GM21367 (cell line): ENCODE measurements around the gene PRKAR1A.

Experiments used
- ATAC-seq: cut with Tn5 transposase; IDR thresholded peaks from one replicate; pipeline ENCODE4 v1.9.1; 2021; ENCODE audit not compliant: unreplicated experiment

Gene PRKAR1A

DNA sequence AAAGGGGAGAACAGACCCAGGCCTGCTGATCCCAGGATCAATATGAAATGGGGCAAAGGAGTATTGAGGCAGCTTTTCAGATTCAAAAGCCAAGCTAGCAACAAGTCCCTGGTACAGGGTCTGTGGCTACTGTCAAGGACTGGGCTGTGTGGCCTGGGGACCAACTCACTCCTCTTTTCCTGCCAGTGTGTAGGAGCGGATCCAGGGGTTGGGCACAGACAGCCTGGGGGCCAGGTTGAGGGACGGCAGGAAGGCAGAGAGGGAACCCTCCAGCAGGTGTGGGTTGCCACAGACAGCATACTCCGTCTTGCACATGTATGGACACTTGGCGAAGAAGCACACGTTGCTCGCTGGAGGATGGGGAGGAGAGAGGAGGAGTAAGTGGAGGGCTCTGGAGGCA lies 29.6 kb downstream of the PRKAR1A start:
- no peak for ATAC-seq

DNA sequence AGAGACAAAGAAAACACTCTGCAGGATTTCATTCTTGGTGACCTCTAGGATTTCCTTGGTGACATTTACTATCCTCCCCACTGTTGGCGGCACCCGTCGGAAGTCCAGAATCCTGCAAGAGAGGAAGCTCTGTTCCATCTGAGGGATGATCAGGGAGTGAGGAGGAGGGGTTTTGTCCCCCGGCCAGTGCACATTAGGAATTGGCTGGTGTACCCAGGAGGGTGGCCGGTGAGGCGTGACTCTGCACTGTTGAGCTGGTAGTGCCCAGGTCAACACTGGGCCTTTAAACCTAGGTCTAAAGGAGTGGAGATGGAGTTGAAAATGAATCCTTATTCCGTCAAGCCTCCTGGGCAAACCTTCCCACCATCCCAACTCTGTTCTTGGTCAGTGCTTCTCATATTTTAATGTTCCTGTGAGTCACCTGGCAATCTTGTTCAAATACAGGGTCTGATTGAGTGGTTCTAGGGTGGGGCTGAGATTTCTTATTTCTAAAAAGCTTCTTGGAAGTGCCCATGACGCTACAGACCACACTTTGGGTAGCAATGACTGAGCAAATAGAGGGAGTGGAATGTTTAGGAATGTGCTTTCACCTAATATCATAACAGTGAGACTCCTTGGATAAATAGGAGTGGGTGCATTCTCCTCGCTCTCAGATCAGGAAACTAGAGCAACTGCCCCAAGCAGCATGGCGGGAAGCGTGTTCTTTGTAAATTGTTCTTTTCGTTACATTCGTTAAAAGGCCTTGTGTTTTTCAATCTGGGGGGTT lies 30.7 kb downstream of the PRKAR1A start:
- no peak for ATAC-seq

GRCh38 chr17:68544111-68544915 lies 32.1 kb downstream of the PRKAR1A start:
- ATAC-seq, result no peak

DNA sequence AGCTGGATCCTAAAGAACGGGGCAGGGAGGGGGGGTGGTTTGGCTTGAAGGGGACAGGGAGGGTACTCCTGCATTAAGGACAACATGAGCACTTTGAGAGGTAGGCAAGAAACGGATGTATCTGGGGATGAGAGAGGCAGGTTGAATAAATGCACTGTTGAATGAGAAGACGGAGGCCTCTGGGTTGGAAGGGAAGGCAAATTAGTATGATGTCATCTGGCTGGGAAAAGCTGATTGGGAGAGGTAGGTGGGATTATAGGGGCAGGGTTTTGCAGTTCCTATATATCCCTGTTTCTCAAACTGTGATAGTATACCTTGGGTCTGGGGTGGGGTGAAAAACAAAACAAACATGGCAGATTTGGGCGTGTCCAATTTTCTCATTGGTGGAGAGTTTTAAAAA lies 44.3 kb downstream of the PRKAR1A start:
- ATAC-seq, result no peak

DNA sequence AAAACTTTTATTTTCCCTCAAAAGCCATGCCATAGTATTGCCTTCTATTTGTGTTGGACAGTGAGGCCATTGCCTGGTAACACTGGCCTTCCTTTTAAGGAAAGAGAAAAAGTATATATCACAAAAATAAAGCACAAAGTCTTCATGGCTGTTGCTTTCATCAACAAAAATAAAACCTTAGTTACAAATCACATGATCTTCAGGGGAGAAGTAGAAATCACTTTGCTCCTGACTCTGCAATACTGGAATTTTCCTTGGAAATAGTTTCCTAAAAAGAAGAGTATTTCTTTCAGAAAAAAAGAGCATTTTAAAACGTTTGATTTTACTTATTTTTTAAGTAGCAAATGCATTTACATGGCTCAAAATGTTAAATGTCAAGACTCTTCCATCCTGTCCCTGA lies 47.1 kb downstream of the PRKAR1A start:
- no peak for ATAC-seq

DNA sequence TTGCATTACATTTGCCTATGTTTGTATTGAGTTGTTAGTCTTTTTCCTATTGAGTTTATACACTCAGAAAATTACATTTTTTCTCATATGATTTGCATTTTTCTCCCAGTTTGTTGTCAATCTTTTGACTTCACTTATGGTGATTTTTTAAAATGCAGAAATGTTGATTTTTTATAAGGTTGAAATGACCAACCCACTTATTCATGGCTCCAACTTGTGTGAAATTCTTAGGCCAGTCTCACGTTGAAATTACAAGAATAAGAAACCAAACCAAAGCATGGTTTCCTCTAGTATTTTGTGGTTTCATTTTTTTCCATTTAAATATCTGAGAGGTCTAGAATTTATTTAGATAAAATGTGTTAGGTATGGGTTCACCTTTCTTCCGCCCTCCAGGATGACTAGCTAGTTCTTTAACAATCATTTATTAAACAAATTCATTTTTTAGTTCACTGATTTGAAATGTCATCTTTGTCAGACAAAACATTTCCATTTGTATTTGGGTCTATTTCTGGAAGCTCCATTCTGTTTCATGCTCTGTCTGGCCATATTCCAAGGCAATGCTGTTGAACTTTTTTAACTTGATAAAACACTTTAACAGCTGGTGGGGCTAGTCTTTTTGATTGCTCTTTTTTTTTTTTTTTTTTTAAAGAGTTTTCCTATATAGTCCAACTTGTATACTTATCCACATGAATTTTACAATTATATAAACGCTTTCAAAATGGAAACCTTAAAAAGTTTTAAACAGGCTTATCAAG lies 48.9 kb downstream of the PRKAR1A start:
- ATAC-seq, result no peak

DNA sequence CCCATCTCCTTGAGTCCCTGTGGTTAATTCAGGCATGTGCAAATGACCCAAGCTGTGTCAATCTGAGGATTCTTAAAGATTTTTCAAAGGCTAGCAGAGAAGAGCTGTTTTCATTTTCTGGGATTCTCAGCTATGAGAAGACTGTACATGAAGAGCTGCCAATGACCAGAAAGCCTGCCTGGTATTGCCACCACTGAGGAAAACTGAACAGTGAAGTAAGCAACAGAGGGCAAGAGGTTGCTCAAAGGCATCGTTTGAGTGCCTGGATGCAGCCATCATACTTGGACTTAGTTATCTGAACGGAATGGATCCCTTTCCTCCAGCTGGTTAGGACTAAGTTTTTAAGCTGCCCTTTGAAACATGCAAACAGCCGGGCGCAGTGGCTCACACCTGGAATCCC lies 50.5 kb downstream of the PRKAR1A start:
- ATAC-seq, result no peak

GRCh38 chr17:68564415-68565111 lies 52.3 kb downstream of the PRKAR1A start:
- no peak for ATAC-seq

- ATAC-seq, result no peak
Measured at GRCh38 chr17:68565661-68566441, 53.6 kb downstream of the PRKAR1A start.

DNA sequence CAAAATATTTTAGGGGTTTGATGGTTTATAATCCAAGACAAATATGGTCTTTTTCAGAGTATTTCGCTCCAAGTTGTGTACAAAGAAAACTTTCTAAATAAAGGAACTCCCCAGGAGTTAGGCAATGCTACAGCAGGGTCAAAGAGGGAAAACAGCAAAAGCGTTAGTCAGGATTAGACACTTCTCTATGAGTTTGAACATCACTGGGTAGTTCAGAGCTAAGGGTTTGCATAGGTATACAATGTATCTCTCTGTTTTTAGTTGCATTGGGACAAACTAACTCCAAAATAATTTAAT lies 54.2 kb downstream of the PRKAR1A start:
- ATAC-seq, result no peak

GRCh38 chr17:68567035-68567434 lies 54.8 kb downstream of the PRKAR1A start:
- no peak for ATAC-seq

DNA sequence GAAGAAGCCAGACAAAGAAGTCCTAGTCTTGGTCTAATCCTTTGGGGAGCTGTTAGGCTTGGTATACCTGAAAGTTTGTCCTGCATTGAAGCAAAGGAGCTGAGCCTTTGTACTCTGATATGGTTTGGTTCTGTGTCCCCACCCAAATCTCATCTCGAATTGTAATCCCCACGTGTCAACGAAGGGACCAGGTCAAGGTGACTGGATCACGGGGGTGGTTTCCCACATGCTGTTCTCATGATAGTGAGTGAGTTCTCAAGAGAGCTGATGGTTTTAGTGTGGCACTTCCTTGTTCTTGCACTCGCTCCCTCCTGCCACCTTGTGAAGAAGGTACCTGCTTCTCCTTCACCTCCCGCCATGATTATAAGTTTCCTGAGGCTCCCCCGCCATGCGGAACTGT lies 55.4 kb downstream of the PRKAR1A start:
- ATAC-seq, result no peak

- no peak for ATAC-seq
Measured at GRCh38 chr17:68568581-68568980, 56.4 kb downstream of the PRKAR1A start.

DNA sequence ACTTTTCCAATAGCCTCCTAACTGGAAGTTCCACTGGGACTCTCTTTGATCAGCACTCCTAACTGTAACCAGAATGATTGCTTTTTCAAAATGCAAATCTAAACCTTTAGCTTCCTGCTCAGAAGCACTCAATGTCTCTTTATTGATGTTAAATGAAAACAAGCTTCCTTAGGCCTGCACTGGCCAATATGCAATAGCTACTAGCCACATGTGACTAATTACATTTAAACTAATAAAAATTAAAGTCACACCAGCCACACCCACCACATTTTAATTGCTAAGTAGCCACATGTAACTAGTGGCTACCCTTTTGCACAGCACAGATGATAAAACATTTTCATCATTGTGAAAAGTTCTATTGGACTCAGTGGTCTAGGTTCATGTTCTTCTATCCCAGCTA lies 57.1 kb downstream of the PRKAR1A start:
- no peak for ATAC-seq

- ATAC-seq, result no peak
Measured at GRCh38 chr17:68570526-68570925, 58.3 kb downstream of the PRKAR1A start.

DNA sequence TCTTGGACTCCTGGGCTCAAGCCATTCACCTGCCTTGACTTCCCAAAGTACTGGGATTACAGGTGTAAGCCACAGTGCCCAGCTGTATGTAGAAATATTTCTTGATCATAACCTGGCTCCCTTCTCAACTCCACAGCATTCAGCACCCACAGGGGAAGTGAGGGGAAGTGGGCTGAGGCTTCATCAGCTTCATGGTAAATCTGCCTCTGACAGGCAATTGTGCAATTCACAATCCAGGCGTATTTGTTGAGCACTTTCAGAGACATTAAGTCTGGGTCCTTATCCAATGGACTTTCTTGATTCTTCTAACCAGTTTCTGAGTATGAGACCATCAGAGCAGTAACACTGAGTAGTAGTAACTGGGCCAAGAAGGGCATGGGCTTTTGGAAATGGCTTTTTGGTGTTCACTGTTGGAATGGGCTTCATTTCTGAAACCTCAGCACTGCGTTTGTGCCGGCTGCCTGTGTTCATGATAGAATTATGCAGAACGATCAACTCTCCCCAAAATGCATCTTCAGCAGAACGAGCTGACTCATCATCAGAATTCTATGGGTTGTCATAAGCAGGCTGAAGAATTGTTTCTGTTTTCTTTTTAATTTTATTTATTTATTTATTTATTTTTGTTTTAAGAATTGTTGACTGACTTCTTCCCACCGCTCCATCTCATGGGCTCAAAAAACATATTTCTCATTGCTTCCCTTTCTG lies 60.1 kb downstream of the PRKAR1A start:
- no peak for ATAC-seq

GRCh38 chr17:68573338-68573737 lies 61.1 kb downstream of the PRKAR1A start:
- ATAC-seq, result no peak

DNA sequence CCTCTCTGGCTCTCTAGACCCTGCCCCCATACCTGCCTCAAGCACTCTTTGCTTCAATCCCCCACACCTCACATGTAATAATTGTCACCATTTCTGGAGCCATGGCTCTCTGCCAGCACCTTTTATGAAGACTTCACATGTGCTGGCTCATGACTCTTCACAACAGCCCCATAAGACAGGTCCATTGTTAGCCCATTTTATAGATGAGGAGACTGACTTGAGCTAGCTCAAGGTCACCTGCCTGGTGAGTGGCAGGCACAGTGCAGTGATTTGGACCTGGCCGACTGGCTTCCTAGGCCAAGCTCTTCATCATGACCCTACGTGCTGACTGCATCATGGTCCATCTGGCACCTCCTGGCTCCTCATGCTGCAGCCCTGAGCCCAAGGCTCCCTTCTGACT lies 63.9 kb downstream of the PRKAR1A start:
- no peak for ATAC-seq

GRCh38 chr17:68576811-68577496 lies 64.7 kb downstream of the PRKAR1A start:
- ATAC-seq, result no peak

DNA sequence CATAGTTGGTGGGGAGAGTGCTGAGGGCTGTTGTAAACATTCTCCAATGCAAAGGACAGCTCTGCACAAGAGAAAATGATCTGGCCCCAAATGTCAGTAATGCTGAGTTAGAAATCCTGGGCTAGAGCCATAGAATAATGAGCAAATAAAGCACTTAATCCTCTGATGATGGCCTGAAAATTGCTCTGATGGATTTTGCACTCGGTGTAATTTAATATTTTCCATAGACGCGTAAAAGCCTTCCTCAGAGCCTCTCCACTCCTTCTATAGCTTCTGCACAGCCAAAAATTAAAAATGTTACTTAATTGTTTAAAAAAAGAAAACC lies 65.2 kb downstream of the PRKAR1A start:
- no peak for ATAC-seq
